Measurements from ENCODE around the gene ACVR1C.

- no peak for TF ChIP-seq POLR2AphosphoS5 (IDR thresholded peaks at IDR 0.05; ENCODE audit: low read depth, low read length)
- TF ChIP-seq REST (IDR thresholded peaks at IDR 0.05; ENCODE audit: insufficient read depth in 1 of 2, low read depth in 2 of 2, low read length in 2 of 2), result no peak
- no peak for TF ChIP-seq SIN3A (IDR thresholded peaks at IDR 0.05; ENCODE audit: borderline replicate concordance, insufficient read depth, low read length)
These were observed 130.2 kb downstream of the ACVR1C start for GRCh38 chr2:157498483-157498882.
